ENCODE measurements around the gene LMF2.

Gene LMF2

DNA sequence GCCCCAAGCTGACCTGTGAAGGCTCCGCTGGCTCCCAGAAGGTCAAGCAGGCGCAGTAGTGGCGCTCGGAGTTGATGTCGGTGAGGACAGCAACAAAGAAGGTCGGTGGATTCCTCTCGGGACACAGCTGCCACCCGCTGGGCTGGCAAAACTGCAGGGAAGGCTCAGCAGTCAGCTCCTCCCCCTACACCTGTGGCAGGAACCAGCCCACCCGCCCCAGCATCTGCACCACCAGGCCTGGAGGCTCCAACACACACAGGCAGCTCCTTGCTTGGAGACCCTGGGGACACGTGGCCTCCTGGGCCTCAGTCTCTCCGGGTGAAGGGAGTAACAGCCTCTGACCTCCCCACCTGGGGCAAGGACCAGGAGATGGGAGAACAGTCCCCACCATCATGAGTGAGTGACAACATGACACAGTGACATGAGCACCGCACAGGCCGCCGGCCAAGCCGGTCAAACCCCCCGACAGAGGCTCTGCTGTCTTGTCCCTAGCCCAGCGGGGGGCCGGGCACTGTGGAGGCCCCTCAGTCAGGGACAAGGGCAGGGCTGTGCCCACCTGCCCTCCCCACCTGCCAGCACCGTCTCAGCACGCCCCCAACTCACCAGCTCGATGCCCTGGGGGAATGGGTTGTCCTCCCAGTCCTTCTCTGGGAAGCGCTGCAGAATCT lies 39.6 kb downstream of the LMF2 start:
- no peak overlapping the region for H2AFZ ChIP-seq
- no peak overlapping the region for H3K9ac ChIP-seq
- peaks cover 28% of the 10 kb centered on the region for H3K79me2 ChIP-seq
- no peak overlapping the region for H3K4me2 ChIP-seq (ENCODE audit: low read length)
- H3K9me3 ChIP-seq (ENCODE audit: control insufficient read depth, low read length): no peaks in the 10 kb centered on the region
- TF ChIP-seq, protein P1, sequence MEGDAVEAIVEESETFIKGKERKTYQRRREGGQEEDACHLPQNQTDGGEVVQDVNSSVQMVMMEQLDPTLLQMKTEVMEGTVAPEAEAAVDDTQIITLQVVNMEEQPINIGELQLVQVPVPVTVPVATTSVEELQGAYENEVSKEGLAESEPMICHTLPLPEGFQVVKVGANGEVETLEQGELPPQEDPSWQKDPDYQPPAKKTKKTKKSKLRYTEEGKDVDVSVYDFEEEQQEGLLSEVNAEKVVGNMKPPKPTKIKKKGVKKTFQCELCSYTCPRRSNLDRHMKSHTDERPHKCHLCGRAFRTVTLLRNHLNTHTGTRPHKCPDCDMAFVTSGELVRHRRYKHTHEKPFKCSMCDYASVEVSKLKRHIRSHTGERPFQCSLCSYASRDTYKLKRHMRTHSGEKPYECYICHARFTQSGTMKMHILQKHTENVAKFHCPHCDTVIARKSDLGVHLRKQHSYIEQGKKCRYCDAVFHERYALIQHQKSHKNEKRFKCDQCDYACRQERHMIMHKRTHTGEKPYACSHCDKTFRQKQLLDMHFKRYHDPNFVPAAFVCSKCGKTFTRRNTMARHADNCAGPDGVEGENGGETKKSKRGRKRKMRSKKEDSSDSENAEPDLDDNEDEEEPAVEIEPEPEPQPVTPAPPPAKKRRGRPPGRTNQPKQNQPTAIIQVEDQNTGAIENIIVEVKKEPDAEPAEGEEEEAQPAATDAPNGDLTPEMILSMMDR (IDR thresholded peaks at IDR 0.05): no peak
- peaks cover 5% of the 10 kb centered on the region for H3K4me1 ChIP-seq
- H3K27me3 ChIP-seq (ENCODE audit: control insufficient read depth, insufficient read depth, low read length): no peaks in the 10 kb centered on the region
- H3K27ac ChIP-seq: no peak overlapping the region
- no peak overlapping the region for H3K4me3 ChIP-seq (ENCODE audit: low read depth, low read length)
- H3K36me3 ChIP-seq (ENCODE audit: control insufficient read depth, insufficient read depth, low read length): no peaks in the 10 kb centered on the region

DNA sequence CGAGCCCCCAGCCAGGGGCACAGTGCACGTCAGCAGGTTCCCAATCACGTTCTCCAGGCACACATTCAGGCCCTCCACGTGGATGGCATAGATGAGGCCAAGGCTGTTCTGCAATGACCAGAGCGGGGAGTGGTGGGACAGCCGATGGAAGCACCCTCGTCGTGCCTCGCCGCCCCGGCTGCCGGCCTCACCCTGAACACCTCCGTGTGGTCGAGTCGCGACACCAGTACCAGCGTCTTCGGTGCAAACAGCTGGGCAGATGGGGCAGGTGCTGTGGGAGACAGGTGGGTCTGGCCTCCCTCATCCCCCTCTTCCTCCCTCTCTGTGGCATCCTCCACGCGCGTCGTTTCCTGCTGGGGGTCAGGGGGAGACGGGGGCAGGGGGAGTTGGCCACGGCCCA lies 40.2 kb downstream of the LMF2 start:
- H3K9ac ChIP-seq: no peak overlapping the region
- H3K27ac ChIP-seq: no peak overlapping the region
- H3K4me3 ChIP-seq (ENCODE audit: low read depth, low read length): no peak overlapping the region
- peaks cover 23% of the 10 kb centered on the region for H3K79me2 ChIP-seq
- TF ChIP-seq, protein P1 (IDR thresholded peaks at IDR 0.05): no peak
- no peaks in the 10 kb centered on the region for H3K27me3 ChIP-seq (ENCODE audit: control insufficient read depth, insufficient read depth, low read length)
- no peaks in the 10 kb centered on the region for H3K36me3 ChIP-seq (ENCODE audit: control insufficient read depth, insufficient read depth, low read length)
- no peak overlapping the region for H2AFZ ChIP-seq
- peaks cover 2% of the 10 kb centered on the region for H3K4me1 ChIP-seq
- no peak overlapping the region for H3K4me2 ChIP-seq (ENCODE audit: low read length)
- H3K9me3 ChIP-seq (ENCODE audit: control insufficient read depth, low read length): no peaks in the 10 kb centered on the region

DNA sequence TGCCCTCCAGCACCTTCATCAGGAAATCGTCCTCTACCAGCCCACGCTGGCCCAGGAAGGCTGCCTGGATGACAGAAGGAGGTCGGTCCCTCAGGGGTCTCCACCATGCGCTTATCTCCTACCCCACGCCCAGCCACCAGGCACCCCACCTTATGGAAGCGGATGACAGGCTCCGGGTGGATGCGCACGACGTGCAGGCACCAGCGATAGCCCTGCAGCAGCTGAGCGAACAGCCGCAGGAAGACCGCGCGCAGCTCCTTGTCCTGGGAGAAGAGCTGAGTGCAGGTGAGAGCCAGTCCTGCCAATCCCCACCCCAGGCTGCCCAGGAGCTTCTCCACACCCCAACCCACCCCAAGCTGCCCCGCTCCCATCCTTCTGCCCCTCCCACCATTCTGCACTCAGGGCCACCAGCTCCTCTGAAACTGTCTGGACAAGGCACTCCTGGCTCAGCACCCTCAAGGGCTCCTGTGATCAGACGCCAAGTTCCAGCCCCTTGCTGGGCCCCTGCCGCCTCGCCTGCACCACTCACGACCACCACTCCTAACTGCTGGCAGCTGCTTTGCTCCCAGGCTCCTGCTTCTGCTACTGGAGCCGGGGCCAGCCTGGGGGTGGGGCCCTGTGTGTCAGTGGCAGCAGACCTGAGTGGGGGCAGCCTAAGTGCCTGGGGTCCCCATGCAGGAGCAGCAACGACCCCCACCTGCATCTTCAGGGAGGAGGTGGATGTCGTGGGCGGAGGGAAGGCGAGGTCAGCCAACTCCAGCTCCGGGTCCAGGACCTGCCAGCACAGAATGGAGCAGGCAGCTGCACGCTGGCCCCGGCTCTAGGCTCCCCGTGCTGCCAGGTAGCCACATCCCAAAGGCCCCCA lies 42.2 kb downstream of the LMF2 start:
- no peak overlapping the region for H3K4me3 ChIP-seq (ENCODE audit: low read depth, low read length)
- no peaks in the 10 kb centered on the region for H3K27me3 ChIP-seq (ENCODE audit: control insufficient read depth, insufficient read depth, low read length)
- TF ChIP-seq, protein P1 (IDR thresholded peaks at IDR 0.05): no peak
- H3K27ac ChIP-seq: no peak overlapping the region
- no peaks in the 10 kb centered on the region for H3K36me3 ChIP-seq (ENCODE audit: control insufficient read depth, insufficient read depth, low read length)
- no peak overlapping the region for H2AFZ ChIP-seq
- no peak overlapping the region for H3K4me2 ChIP-seq (ENCODE audit: low read length)
- peaks cover under 1% of the 10 kb centered on the region for H3K4me1 ChIP-seq
- no peaks in the 10 kb centered on the region for H3K9me3 ChIP-seq (ENCODE audit: control insufficient read depth, low read length)
- H3K79me2 ChIP-seq: peaks cover 4% of the 10 kb centered on the region
- no peak overlapping the region for H3K9ac ChIP-seq

DNA sequence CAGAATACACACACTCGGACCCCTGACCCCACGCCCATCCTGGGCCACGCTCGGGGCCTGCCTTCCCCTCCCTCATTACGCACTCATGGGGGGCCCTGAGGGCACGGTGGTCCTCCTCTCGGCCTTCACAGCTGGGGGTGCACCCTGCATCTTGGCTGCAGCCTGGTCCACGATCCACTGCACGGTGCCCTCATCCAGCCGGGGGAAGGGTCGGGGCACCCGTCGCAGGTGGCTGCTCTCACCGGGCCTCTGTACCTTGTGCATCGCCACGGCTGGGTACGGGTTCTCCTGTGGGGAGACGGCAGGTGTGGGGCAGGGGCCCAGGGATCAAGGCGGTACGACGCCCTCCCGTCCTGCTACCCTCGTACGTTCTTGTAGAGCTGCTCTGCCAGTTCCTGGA lies 43.1 kb downstream of the LMF2 start:
- H3K36me3 ChIP-seq (ENCODE audit: control insufficient read depth, insufficient read depth, low read length): no peaks in the 10 kb centered on the region

More for the DNA sequence above, 43.1 kb downstream of the LMF2 start:
- TF ChIP-seq, protein P1 (IDR thresholded peaks at IDR 0.05): no peak
- Histone ChIP-seq H2AFZ (no peak overlapping the region), H3K4me2 (ENCODE audit: low read length) (no peak overlapping the region), H3K79me2 (no peaks in the 10 kb centered on the region), H3K9me3 (ENCODE audit: control insufficient read depth, low read length) (no peaks in the 10 kb centered on the region), H3K4me1 (no peaks in the 10 kb centered on the region), H3K27ac (no peak overlapping the region), H3K27me3 (ENCODE audit: control insufficient read depth, insufficient read depth, low read length) (no peaks in the 10 kb centered on the region), H3K4me3 (ENCODE audit: low read depth, low read length) (no peak overlapping the region), H3K9ac (no peak overlapping the region)

All from parathyroid adenoma (tissue), 2 donors.